NCI-H82 (cell line): ENCODE results near the gene HOMER2.

Experiments
- DNase-seq: peaks from one replicate; lab custom pipeline; 2025; lab: John Stamatoyannopoulos, UW

Gene HOMER2

GRCh38 chr15:82799183-82799841 lies 153.2 kb downstream of the HOMER2 start:
- no peak for DNase-seq
